ENCODE measurements around the gene TEX22. TPM values are rescaled to one million over a fixed set of nuclear protein-coding genes. Genes with fewer than 3 reads are reported as not detected.

The TEX22 gene
- total RNA-seq, 2 donors from 2014 or later, result 0.33 TPM; not detected in 1

- Histone ChIP-seq H3K27me3 (no peaks in the 10 kb centered on the region), H3K4me1 (peaks cover 19% of the 10 kb centered on the region), H3K27ac (no peak overlapping the region), H3K36me3 (replicated peaks in 1 of 2; ENCODE audit: insufficient read depth in 1 of 2, low read depth in 2 of 2) (no peaks in the 10 kb centered on the region), H3K9me3 (no peaks in the 10 kb centered on the region), H3K4me3 (no peak overlapping the region)
- DNase-seq, result no peak
- TF ChIP-seq CTCF (IDR thresholded peaks at IDR 0.05), result no peak
- TF ChIP-seq POLR2A (IDR thresholded peaks at IDR 0.05), result no peak
- ATAC-seq, result no peak
- intact Hi-C loops (cut with DNase I), result no loop called here
- 92% methylated on average over 20 of the region's 23 CpGs; no CpG with 5 or more reads in 1 of the 2 donors for WGBS, 2 donors
Measured at GRCh38 chr14:105425823-105426247, 27.5 kb downstream of the TEX22 start.

GRCh38 chr14:105426416-105427130 is 28.2 kb downstream of the TEX22 start:
- Histone ChIP-seq H3K4me3 (no peak overlapping the region), H3K27me3 (no peaks in the 10 kb centered on the region), H3K36me3 (replicated peaks in 1 of 2; ENCODE audit: insufficient read depth in 1 of 2, low read depth in 2 of 2) (no peaks in the 10 kb centered on the region), H3K27ac (no peak overlapping the region), H3K4me1 (peaks cover 14% of the 10 kb centered on the region), H3K9me3 (no peaks in the 10 kb centered on the region)
- no peak for DNase-seq
- no peak for ATAC-seq
- intact Hi-C loops (cut with DNase I), result no loop called here
- WGBS, 2 donors, result 97 to 98% methylated on average over 15 to 19 of the region's 21 CpGs
- TF ChIP-seq POLR2A (IDR thresholded peaks at IDR 0.05) (no peak), CTCF (IDR thresholded peaks at IDR 0.05) (no peak)

- intact Hi-C loops (cut with DNase I), result no loop called here
- TF ChIP-seq CTCF (IDR thresholded peaks at IDR 0.05), result no peak
- no peak for TF ChIP-seq POLR2A (IDR thresholded peaks at IDR 0.05)
- Histone ChIP-seq H3K9me3 (no peaks in the 10 kb centered on the region), H3K27me3 (no peaks in the 10 kb centered on the region), H3K36me3 (replicated peaks in 1 of 2; ENCODE audit: insufficient read depth in 1 of 2, low read depth in 2 of 2) (no peaks in the 10 kb centered on the region), H3K27ac (no peak overlapping the region), H3K4me3 (no peak overlapping the region), H3K4me1 (peaks cover 11% of the 10 kb centered on the region)
- WGBS, 2 donors, result 92 to 98% methylated on average over 10 of the region's 10 CpGs
- ATAC-seq (no peak), DNase-seq (no peak)
Measured at GRCh38 chr14:105427412-105427811, 29.1 kb downstream of the TEX22 start.

DNA sequence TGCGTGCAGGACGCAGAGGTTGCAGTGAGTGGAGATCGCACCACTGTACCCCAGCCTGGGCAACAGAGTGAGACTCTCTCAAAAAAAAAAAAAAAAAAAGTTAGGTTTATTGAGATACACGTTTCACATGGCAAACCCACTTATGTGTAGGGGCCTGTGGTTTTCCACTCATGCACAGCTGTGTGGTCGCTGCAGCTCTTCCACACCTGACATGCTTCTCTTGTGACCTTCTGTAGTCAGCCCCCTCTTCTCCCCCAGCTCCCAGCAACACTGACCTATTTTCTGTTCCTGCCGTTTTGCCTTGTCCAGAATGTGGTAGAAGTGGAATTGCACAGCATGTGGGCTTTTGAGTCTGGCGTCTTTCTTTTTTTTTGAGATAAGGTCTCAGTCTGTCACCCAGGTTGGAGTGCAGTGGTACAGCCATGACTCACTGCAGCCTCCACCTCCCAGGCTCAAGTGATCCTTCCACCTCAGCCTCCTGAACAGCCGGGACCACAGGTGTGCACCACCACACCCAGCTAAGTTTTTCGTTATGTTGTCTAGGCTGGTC is 29.7 kb downstream of the TEX22 start:
- no peak overlapping the region for H3K4me3 ChIP-seq
- intact Hi-C loops (cut with DNase I), result no loop called here
- peaks cover 6% of the 10 kb centered on the region for H3K4me1 ChIP-seq
- no peak for ATAC-seq
- H3K27me3 ChIP-seq, result no peaks in the 10 kb centered on the region
- 92 to 95% methylated on average over 9 of the region's 9 CpGs for WGBS, 2 donors
- no peak for TF ChIP-seq CTCF (IDR thresholded peaks at IDR 0.05)
- no peak for TF ChIP-seq POLR2A (IDR thresholded peaks at IDR 0.05)
- H3K27ac ChIP-seq, result no peak overlapping the region
- H3K36me3 ChIP-seq (replicated peaks in 1 of 2; ENCODE audit: insufficient read depth in 1 of 2, low read depth in 2 of 2), result no peaks in the 10 kb centered on the region
- H3K9me3 ChIP-seq, result no peaks in the 10 kb centered on the region
- DNase-seq, result no peak

GRCh38 chr14:105430042-105430441 is 31.7 kb downstream of the TEX22 start:
- no peak for ATAC-seq
- no peak overlapping the region for H3K4me3 ChIP-seq
- intact Hi-C loops (cut with DNase I), result no loop called here
- H3K9me3 ChIP-seq, result no peaks in the 10 kb centered on the region
- H3K27ac ChIP-seq, result no peak overlapping the region
- DNase-seq, result no peak
- TF ChIP-seq POLR2A (IDR thresholded peaks at IDR 0.05) (no peak), CTCF (IDR thresholded peaks at IDR 0.05) (no peak)
- WGBS, 2 donors, result 90 to 94% methylated on average over 6 of the region's 6 CpGs
- H3K36me3 ChIP-seq (replicated peaks in 1 of 2; ENCODE audit: insufficient read depth in 1 of 2, low read depth in 2 of 2), result no peaks in the 10 kb centered on the region
- H3K4me1 ChIP-seq, result peaks cover 6% of the 10 kb centered on the region
- H3K27me3 ChIP-seq, result no peaks in the 10 kb centered on the region

Data from body of pancreas (tissue), 4 donors.